IMR-90 (cell line): ENCODE measurements around the gene PTPRC. TPM values are rescaled to one million over a fixed set of nuclear protein-coding genes. Genes with fewer than 3 reads are reported as not detected.

Experiments
- ATAC-seq: fragments of 200-7000 bp; cut with Tn5 transposase; 2 replicates; pipeline ENCODE4 v1.9.1; 2020; ENCODE audit warnings: low read depth, mild to moderate bottlenecking, moderate library complexity
- BruUV-seq: library from RNA; stranded (reverse); fragments of 400-500 nt; replicated peaks from 2 replicates; lab custom pipeline; 2021; lab: Mats Ljungman, UMichigan
- CTCF ChIA-PET: fragments of 300-600 bp; formaldehyde crosslinking; extraction: SDS; loops from one replicate; lab custom pipeline; 2021; ENCODE audit warnings: antibody characterized with exemption; lab: Yijun Ruan, JAX
- POLR2A ChIA-PET: fragments of 300-600 bp; sonication (Branson Sonifier 250); formaldehyde crosslinking; loops from one replicate; lab custom pipeline; 2022; ENCODE audit warnings: antibody characterized with exemption; ENCODE audit not compliant: unreplicated experiment; lab: Charles Lee
- DNase-seq: peaks from one replicate; pipeline ENCODE4 v3.0.0; 2013
- H2AFZ ChIP-seq: replicated peaks from 2 replicates; pipeline ENCODE3; 2013; ENCODE audit warnings: low read length, mild to moderate bottlenecking; ENCODE audit not compliant: poor library complexity
- H2AK5ac ChIP-seq: 2 replicates; pipeline ENCODE4 v1.6.1; 2013; ENCODE audit warnings: low read depth, low read length, inconsistent platforms
- H2AK9ac ChIP-seq: replicated peaks from 2 replicates; pipeline ENCODE3; 2013; ENCODE audit warnings: mild to moderate bottlenecking, low read depth, low read length, moderate library complexity; ENCODE audit not compliant: poor library complexity
- H2BK120ac ChIP-seq: 2 replicates; pipeline ENCODE4 v1.6.1; 2013; ENCODE audit warnings: low read depth, low read length, inconsistent platforms
- H2BK15ac ChIP-seq: 3 replicates; pipeline ENCODE4 v1.6.1; 2013; ENCODE audit warnings: low read depth, low read length, inconsistent platforms
- H2BK20ac ChIP-seq: 2 replicates; pipeline ENCODE4 v1.6.1; 2013; ENCODE audit warnings: low read depth, mild to moderate bottlenecking, inconsistent platforms, low read length, moderate library complexity
- H2BK5ac ChIP-seq: 2 replicates; pipeline ENCODE4 v1.6.1; 2013; ENCODE audit warnings: mild to moderate bottlenecking, low read depth, low read length, inconsistent platforms; ENCODE audit not compliant: poor library complexity, severe bottlenecking
- H3K14ac ChIP-seq: replicated peaks from 2 replicates; pipeline ENCODE4 v1.6.1; 2013; ENCODE audit warnings: low read depth, low read length, inconsistent platforms
- H3K18ac ChIP-seq: 2 replicates; pipeline ENCODE4 v1.6.1; 2013; ENCODE audit warnings: low read depth, low read length, control low read depth
- H3K23ac ChIP-seq: 2 replicates; pipeline ENCODE4 v1.6.1; 2013; ENCODE audit warnings: low read depth, low read length, inconsistent platforms
- H3K27ac ChIP-seq: 2 replicates; pipeline ENCODE4 v1.5.1; 2013; ENCODE audit warnings: mild to moderate bottlenecking, control low read depth, low read length; ENCODE audit not compliant: insufficient read depth
- H3K27me3 ChIP-seq: 2 replicates; pipeline ENCODE4 v1.6.1; 2013; ENCODE audit warnings: low read length; ENCODE audit not compliant: control insufficient read depth, insufficient read depth
- H3K36me3 ChIP-seq: 2 replicates; pipeline ENCODE4 v1.6.1; 2013; ENCODE audit warnings: low read length, mixed read lengths; ENCODE audit not compliant: control insufficient read depth, insufficient read depth
- H3K4ac ChIP-seq: 2 replicates; pipeline ENCODE4 v1.6.1; 2013; ENCODE audit warnings: low read depth, low read length, inconsistent platforms
- H3K4me1 ChIP-seq: 2 replicates; pipeline ENCODE4 v1.6.1; 2013; ENCODE audit warnings: low read length, mixed read lengths; ENCODE audit not compliant: control insufficient read depth, insufficient read depth
- H3K4me2 ChIP-seq: 2 replicates; pipeline ENCODE4 v1.6.1; 2013; ENCODE audit warnings: low read depth, mild to moderate bottlenecking, control low read depth, low read length, moderate library complexity
- H3K4me3 ChIP-seq: 2 replicates; pipeline ENCODE4 v1.5.1; 2013; ENCODE audit warnings: low read depth, mild to moderate bottlenecking, control low read depth, low read length, moderate library complexity; ENCODE audit not compliant: insufficient read depth
- H3K56ac ChIP-seq: 2 replicates; pipeline ENCODE4 v1.6.1; 2013; ENCODE audit warnings: low read length, inconsistent platforms; ENCODE audit not compliant: insufficient read depth; ENCODE audit errors: extremely low read depth
- H3K79me1 ChIP-seq, 2 experiments: 2 replicates each; pipeline ENCODE4 v1.6.1; 2013; ENCODE audit warnings: low read length in 2 of 2, inconsistent platforms in 1 of 2, low read depth in 1 of 2
- H3K9ac ChIP-seq: 2 replicates; pipeline ENCODE4 v1.6.1; 2013; ENCODE audit warnings: low read depth, low read length, control low read depth
- H3K9me1 ChIP-seq: 2 replicates; pipeline ENCODE4 v1.6.1; 2013; ENCODE audit warnings: low read length, inconsistent platforms; ENCODE audit not compliant: insufficient read depth
- H3K9me3 ChIP-seq: 2 replicates; pipeline ENCODE4 v1.6.1; 2013; ENCODE audit warnings: low read length; ENCODE audit not compliant: control insufficient read depth, insufficient read depth
- H4K20me1 ChIP-seq: 2 replicates; pipeline ENCODE4 v1.6.1; 2013; ENCODE audit warnings: low read length, inconsistent platforms; ENCODE audit not compliant: insufficient read depth
- H4K5ac ChIP-seq: 2 replicates; pipeline ENCODE4 v1.6.1; 2013; ENCODE audit warnings: mild to moderate bottlenecking, low read depth, low read length, control low read depth
- H4K8ac ChIP-seq, 2 experiments: 2 replicates each; pipeline ENCODE4 v1.6.1; 2013; ENCODE audit warnings: low read depth in 2 of 2, low read length in 2 of 2, control low read depth in 1 of 2, inconsistent platforms in 1 of 2
- H4K91ac ChIP-seq: 2 replicates; pipeline ENCODE4 v1.6.1; 2013; ENCODE audit warnings: low read depth, low read length, inconsistent platforms; ENCODE audit not compliant: insufficient read depth
- BHLHE40 ChIP-seq: fragments of 150-350 bp; IDR thresholded peaks from 2 replicates; pipeline ENCODE4 v1.6.1; 2016; ENCODE audit warnings: mild to moderate bottlenecking, low read depth, low read length
- CEBPB ChIP-seq: IDR thresholded peaks from 2 replicates; pipeline ENCODE4 v1.6.1; 2012; ENCODE audit warnings: low read depth, low read length, improper control_type of control experiment
- CHD1 ChIP-seq: IDR thresholded peaks from 2 replicates; pipeline ENCODE4 v1.6.1; 2012; ENCODE audit warnings: low read depth, low read length, improper control_type of control experiment
- FOS ChIP-seq: fragments of 150-350 bp; IDR thresholded peaks from 2 replicates; pipeline ENCODE4 v1.6.1; 2016; ENCODE audit warnings: low read depth, low read length
- MAFK ChIP-seq: IDR thresholded peaks from 2 replicates; pipeline ENCODE4 v1.6.1; 2012; ENCODE audit warnings: low read depth, low read length, improper control_type of control experiment
- MAZ ChIP-seq: IDR thresholded peaks from 2 replicates; pipeline ENCODE4 v1.6.1; 2012; ENCODE audit warnings: low read depth, mild to moderate bottlenecking, low read length, improper control_type of control experiment, moderate library complexity, borderline replicate concordance
- MXI1 ChIP-seq: IDR thresholded peaks from 2 replicates; pipeline ENCODE4 v1.6.1; 2012; ENCODE audit warnings: low read depth, mild to moderate bottlenecking, low read length, moderate library complexity, borderline replicate concordance
- NFE2L2 ChIP-seq: fragments of 150-350 bp; IDR thresholded peaks from 2 replicates; pipeline ENCODE4 v1.6.1; 2016; ENCODE audit warnings: low read depth, mild to moderate bottlenecking, low read length
- POLR2A ChIP-seq: IDR thresholded peaks from 2 replicates; pipeline ENCODE4 v1.6.1; 2012; ENCODE audit warnings: mild to moderate bottlenecking, low read depth, low read length
- RFX5 ChIP-seq: IDR thresholded peaks from 2 replicates; pipeline ENCODE4 v1.8.0; 2012; ENCODE audit warnings: low read depth, mild to moderate bottlenecking, low read length, moderate library complexity
- SMC3 ChIP-seq: fragments of 150-350 bp; IDR thresholded peaks from 2 replicates; pipeline ENCODE4 v1.6.1; 2016; ENCODE audit warnings: low read depth, mild to moderate bottlenecking, antibody characterized with exemption, low read length, moderate library complexity
- WGBS, 2 experiments: methylation state at CpG; one replicate each; pipeline versions ENCODE4 v1.1.5 to v1.1.7; 2013; ENCODE audit warnings: missing lambda C conversion rate in 2 of 2; ENCODE audit not compliant: insufficient read length in 1 of 2; ENCODE audit errors: extremely low coverage in 2 of 2; 5-methylcytosine and 5-hydroxymethylcytosine counted together
- dilution Hi-C: fragments of 300-500 bp; cut with HindIII; formaldehyde crosslinking; loops from one replicate; pipeline ENCODE4 v1.14.3; 2018; ENCODE audit warnings: low sequenced_read_pairs; ENCODE audit not compliant: unreplicated experiment
- in situ Hi-C: fragments of 300-500 bp; cut with MboI; formaldehyde crosslinking; loops from 3 replicates; pipeline ENCODE4 v1.14.3; 2019; ENCODE audit warnings: low sequenced_read_pairs, inconsistent platforms, mixed read lengths
- intact Hi-C: fragments of 100-400 bp; cut with micrococcal nuclease; formaldehyde crosslinking; loops from 2 replicates; pipeline ENCODE4 v1.10.0; 2022
- polyA plus RNA-seq, 3 experiments: library from polyadenylated mRNA; depleted of rRNA; stranded (reverse); fragments of >200 nt; gene quantifications; 2 replicates each; pipeline ENCODE4 v1.2.3, GENCODE V29; 2012; ENCODE audit warnings: low replicate concordance in 1 of 3
- total RNA-seq: library from RNA; depleted of rRNA; stranded (reverse); fragments of >200 nt; gene quantifications from 2 replicates; pipeline ENCODE4 v1.2.3, GENCODE V29; 2012
- TF ChIP-seq, protein P1 (sequence below): fragments of 150-350 bp; IDR thresholded peaks from 2 replicates; pipeline ENCODE4 v1.6.1; 2017; ENCODE audit warnings: mild to moderate bottlenecking, antibody characterized with exemption, low read length, low read depth
- TF ChIP-seq, protein P2 (sequence below): fragments of 150-350 bp; IDR thresholded peaks from 2 replicates; pipeline ENCODE4 v1.6.1; 2016; ENCODE audit warnings: low read depth, mild to moderate bottlenecking, low read length, moderate library complexity, borderline replicate concordance

Gene PTPRC
- total and polyA plus RNA-seq, 2 of the 4 experiments (the other 2 are of a cell fraction), result not detected

- TF ChIP-seq, protein P1, sequence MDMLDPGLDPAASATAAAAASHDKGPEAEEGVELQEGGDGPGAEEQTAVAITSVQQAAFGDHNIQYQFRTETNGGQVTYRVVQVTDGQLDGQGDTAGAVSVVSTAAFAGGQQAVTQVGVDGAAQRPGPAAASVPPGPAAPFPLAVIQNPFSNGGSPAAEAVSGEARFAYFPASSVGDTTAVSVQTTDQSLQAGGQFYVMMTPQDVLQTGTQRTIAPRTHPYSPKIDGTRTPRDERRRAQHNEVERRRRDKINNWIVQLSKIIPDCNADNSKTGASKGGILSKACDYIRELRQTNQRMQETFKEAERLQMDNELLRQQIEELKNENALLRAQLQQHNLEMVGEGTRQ, result no peak
- TF ChIP-seq MAFK (no peak), RFX5 (no peak), BHLHE40 (no peak)
Observed at GRCh38 chr1:198700016-198700392, 61.2 kb downstream of the PTPRC start (continued).

DNA sequence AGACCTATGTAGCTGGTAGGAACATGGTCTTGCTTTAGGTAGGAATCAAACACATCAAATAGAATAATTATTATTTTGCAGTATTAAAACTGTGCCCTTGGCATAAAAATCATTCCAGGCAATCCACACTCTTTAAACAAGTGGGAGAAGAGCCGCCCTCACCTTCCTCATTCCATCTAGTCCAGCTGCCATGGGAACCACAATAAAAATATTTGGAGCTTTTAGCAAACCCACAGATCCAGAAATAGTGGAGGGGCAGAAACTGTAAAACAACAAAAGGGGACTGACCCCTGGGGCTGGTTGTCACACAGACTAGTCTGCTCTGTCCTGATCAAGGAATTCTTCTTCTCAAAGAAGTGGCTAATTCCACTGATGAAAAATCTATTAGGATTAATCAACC lies 61.6 kb downstream of the PTPRC start:
- Histone ChIP-seq H2BK20ac (no peak overlapping the region), H3K27me3 (no peaks in the 10 kb centered on the region), H2BK5ac (no peak overlapping the region), H3K4me3 (no peak overlapping the region), H3K27ac (no peak overlapping the region), H3K18ac (no peak overlapping the region), H3K36me3 (no peaks in the 10 kb centered on the region), H3K4me2 (no peak overlapping the region), H3K14ac (no peak overlapping the region), H3K23ac (no peak overlapping the region), H3K9ac (no peak overlapping the region), H3K9me1 (peaks cover 3% of the 10 kb centered on the region; the same call in 1 of the 2 replicates), H2AK9ac (no peak overlapping the region), H3K56ac (no peak overlapping the region), H3K4ac (no peak overlapping the region), H2BK15ac (no peak overlapping the region), H4K5ac (no peak overlapping the region), H4K91ac (no peak overlapping the region), H3K79me1 (no peaks in the 10 kb centered on the region), H4K8ac (no peak overlapping the region), H3K9me3 (no peaks in the 10 kb centered on the region), H3K4me1 (no peaks in the 10 kb centered on the region), H4K20me1 (no peaks in the 10 kb centered on the region), H2AFZ (no peak overlapping the region), H2AK5ac (no peak overlapping the region), H2BK120ac (no peak overlapping the region)
- dilution Hi-C loops (no loop called here), intact Hi-C loops (no loop called here), in situ Hi-C loops (no loop called here)
- POLR2A ChIA-PET, result no interaction called here
- CTCF ChIA-PET, result interaction anchor here (0.5 to 1.0 kb wide), 3 partner anchors 11 to 1831 kb away, joined by 3 to 5 read pairs (median 5); no protein-coding TSS in a partner anchor
- no TSS peak for BruUV-seq
- DNase-seq (no peak), ATAC-seq (peak; percentile 27; the same call in 1 of the 2 replicates)
- no CpG with 5 or more reads among the region's 1 CpG for WGBS, 2 experiments
- TF ChIP-seq, protein P2, sequence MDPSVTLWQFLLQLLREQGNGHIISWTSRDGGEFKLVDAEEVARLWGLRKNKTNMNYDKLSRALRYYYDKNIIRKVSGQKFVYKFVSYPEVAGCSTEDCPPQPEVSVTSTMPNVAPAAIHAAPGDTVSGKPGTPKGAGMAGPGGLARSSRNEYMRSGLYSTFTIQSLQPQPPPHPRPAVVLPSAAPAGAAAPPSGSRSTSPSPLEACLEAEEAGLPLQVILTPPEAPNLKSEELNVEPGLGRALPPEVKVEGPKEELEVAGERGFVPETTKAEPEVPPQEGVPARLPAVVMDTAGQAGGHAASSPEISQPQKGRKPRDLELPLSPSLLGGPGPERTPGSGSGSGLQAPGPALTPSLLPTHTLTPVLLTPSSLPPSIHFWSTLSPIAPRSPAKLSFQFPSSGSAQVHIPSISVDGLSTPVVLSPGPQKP, result no peak
- TF ChIP-seq RFX5 (no peak), POLR2A (no peak), MAZ (no peak), CHD1 (no peak), FOS (no peak), BHLHE40 (no peak), MAFK (no peak), NFE2L2 (no peak), CEBPB (no peak), SMC3 (no peak), MXI1 (no peak)
- TF ChIP-seq, protein P1, result no peak
